Vagina (tissue), 2 donors: ENCODE data around the gene LILRB3.
"Not testable (repeated sequence)": the region's sequence is repeated elsewhere in the genome, so short reads cannot be mapped to it uniquely, and the experiment has no call there.

Experiments used
- CTCF ChIP-seq, 3 experiments: fragments of 450-650 bp in 2 of 3; fragments of 200-600 bp in 1 of 3; sonication (generic) in 1 of 3; IDR thresholded peaks; one replicate each; pipeline ENCODE4 v1.5.1; 2017 to 2019; ENCODE audit warnings: antibody characterized with exemption in 3 of 3, mild to moderate bottlenecking in 2 of 3, moderate library complexity in 2 of 3
- POLR2A ChIP-seq, 2 donors: fragments of 450-650 bp; IDR thresholded peaks; one replicate each; pipeline ENCODE4 v1.6.1; 2017; ENCODE audit warnings: antibody characterized with exemption in 2 of 2, mild to moderate bottlenecking in 2 of 2, moderate library complexity in 2 of 2
- POLR2AphosphoS5 ChIP-seq, 2 donors: sonication (generic); formaldehyde crosslinking; IDR thresholded peaks; one replicate each; pipeline ENCODE4 v1.9.0; 2017; ENCODE audit warnings: antibody characterized with exemption in 2 of 2, mild to moderate bottlenecking in 2 of 2, low read depth in 1 of 2; ENCODE audit not compliant: insufficient read depth in 1 of 2

DNA sequence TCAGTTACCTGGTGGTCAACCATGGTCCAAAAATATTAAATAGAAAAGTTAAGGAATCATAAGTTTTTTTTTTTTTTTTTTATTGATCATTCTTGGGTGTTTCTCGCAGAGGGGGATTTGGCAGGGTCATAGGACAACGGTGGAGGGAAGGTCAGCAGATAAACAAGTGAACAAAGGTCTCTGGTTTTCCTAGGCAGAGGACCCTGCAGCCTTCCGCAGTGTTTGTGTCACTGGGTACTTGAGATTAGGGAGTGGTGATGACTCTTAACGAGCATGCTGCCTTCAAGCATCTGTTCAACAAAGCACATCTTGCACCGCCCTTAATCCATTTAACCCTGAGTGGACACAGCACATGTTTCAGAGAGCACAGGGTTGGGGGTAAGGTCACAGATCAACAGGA is 8.6 kb downstream of the LILRB3 start:
- not testable (repeated sequence) for TF ChIP-seq CTCF (IDR thresholded peaks at IDR 0.05); POLR2A (IDR thresholded peaks at IDR 0.05); POLR2AphosphoS5 (IDR thresholded peaks at IDR 0.05; ENCODE audit: insufficient read depth in 1 of 2, low read depth in 1 of 2)
